HG03108 (cell line): ENCODE data around the gene VAPA.

ENCODE experiments used
- ATAC-seq: cut with Tn5 transposase; IDR thresholded peaks from one replicate; pipeline ENCODE4 v1.9.1; 2021; ENCODE audit warnings: moderate library complexity; ENCODE audit not compliant: unreplicated experiment

VAPA gene

DNA sequence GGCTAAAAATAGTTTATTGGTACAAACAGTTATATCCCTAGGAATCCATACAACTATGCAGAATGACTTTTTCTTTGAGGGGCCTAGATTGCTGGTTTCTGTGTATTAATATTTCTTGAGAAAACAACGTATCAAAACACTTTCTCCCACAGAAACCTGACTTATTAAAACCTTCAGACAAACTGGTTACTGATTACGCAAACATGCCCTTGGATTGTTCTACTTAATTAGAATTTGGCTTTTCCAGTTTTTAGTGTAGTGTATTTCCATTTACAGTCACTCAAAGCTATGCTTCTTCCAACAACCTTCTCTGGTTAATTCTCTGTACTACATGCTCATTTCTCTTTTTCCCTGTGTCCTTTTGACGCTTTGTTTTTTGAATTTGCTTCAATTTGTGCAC, 20.0 kb downstream of the VAPA start:
- no peak for ATAC-seq

DNA sequence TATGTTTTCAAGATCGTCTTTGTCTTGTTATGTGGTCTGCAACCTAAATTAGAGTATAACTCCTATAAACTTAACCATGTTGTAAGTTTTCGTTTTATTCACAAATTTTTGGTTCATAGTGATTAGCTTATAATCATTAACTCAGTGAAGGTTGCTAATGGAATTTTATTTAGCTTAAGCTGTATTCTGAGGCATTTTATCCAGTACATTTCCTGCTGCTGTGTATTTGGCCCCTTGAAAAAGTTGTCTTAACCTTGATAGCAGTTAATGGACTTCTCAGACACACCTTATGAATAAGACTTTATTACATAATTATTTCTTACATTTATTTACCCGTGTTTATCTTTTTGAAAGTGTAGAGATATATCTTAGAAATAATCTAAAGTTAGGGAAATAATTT, 20.5 kb downstream of the VAPA start:
- ATAC-seq, result no peak

DNA sequence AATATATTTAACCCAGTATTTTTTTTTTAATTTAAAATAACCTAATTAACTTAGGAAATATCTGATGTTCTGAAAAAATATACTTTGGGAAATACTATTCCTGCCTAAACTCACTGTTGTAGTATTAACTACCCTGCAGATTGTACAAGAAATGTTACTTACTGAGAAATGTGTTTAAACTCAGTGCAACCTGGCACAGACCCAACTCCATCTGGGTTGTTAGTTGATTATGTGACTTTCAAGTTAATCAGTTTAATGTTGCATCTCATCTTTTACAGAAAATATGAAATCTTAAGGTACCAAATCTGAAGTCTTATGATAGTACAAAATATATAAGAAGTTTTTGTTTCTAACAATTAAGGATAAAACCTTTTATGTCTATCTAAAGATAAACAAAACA, 27.3 kb downstream of the VAPA start:
- no peak for ATAC-seq

DNA sequence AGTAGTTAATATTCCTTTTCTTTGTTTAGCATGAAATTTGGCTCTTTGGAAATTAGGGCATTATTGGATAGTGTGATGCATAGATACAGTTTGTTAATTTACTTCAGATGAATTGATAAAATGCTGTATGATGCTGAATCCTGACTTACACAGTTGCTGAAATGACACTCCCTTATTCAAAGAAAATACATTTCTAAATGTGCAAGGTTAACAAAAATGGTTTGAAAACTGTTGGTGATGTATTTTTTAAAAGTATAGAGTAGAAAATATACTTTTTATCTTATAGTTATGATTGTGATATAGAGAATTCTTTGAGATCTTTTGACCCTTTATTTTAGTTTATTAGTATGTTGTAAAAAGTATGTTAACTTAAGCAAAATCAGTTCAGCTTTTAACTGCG, 27.8 kb downstream of the VAPA start:
- no peak for ATAC-seq

DNA sequence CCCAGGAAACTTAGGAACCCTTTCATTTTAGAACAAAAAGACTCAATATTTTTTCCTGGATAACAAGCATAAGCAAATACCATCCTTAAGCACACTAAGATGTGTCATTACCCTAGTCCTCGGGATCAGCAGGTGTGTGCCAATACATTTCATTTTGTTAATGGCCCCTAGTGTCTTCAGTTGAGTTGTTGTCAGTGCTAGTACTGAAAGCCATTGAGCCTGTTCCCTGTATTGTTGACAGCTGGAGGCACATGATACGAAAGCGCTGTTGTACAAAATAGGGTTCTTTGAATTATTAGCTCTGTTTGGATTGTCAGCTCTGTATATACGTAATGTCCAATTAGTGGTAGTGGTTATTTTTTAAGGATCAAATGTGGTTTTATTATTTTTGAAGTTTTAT, 29.5 kb downstream of the VAPA start:
- ATAC-seq, result no peak

DNA sequence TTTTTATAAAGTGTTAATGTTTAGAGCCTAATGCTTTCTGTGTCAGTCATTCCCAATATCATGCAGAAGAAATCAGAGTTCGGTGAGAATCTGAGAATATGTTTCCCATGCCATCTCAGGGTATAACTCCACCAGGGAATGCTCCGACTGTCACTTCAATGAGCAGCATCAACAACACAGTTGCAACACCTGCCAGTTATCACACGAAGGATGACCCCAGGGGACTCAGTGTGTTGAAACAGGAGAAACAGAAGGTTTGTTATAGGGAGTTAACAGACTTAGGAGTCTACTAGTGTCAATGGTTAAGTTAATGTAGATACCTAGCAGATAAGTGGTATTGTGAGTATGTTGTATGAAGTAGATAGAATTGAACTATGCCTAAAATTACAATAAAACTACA, 31.0 kb downstream of the VAPA start:
- ATAC-seq, result no peak

DNA sequence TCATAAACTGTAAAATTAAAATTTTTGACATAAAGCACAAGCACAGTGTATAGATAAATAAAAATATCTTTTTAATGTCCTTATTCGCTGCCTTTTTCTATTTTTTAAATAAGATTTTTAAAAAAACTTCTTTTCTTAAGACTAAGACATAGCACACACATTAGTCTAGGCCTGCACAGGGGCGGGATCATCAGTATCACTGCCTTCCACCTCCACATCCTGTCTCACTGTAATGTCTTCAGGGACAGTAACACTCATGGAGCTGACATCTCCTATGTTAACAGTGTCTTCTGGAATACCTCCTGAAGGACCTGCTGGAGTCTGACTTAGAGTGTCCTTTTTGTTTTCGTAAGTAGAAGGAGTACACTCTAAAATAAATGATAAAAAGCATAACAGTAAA, 33.0 kb downstream of the VAPA start:
- ATAC-seq, result no peak

DNA sequence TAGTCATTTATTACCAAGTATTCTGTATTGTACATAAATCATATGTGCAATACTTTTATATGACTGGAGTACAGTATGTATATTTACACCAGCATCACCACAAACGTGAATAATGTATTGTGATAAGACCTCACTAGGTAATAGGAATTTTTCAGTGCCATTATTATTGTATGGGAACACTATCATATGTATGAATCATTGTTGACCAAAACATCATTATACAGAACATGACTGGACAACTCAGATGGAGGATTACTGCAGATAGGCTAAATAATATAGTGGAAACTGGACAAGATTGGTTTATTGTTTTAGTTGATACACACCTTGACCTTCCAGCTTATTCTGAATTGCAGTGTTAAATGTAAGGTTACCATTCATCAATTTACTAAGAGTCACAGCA, 33.4 kb downstream of the VAPA start:
- no peak for ATAC-seq

DNA sequence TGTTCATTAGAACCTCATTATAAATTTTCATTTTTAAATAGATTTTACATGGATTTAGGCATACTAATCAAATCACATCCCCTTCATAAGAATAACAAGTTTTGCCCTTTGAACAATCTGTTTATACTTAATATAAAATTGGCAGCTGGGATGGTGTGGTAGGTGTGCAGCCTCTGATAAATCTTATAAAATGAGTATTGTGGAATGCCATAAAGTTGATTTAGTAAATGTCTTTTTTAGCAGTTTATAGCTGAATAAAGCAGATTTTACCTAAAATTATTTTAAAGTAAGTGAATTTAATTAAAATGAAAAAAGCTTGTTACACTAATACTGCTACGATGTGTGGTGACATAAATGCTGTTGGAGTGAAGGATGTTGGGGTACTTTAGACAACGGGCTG, 35.5 kb downstream of the VAPA start:
- ATAC-seq, result no peak

DNA sequence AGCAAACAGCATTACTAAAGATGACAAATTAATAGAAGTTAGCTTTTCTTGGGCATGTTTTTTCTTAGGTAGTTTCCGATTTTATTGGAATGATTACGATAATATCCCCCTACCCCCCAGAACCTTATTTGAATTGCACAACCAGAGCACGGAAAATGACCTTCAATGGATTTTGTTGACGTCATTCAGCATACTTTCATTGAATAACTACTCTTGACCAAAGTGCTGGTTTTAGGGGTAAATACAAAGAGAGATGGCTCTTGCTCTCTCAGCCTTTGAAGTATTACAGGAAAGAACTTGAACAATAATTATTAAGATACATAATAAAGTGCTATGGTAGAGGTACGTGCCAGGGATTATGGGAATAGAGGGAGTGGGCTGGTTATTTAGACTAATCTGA, 36.0 kb downstream of the VAPA start:
- ATAC-seq, result no peak

DNA sequence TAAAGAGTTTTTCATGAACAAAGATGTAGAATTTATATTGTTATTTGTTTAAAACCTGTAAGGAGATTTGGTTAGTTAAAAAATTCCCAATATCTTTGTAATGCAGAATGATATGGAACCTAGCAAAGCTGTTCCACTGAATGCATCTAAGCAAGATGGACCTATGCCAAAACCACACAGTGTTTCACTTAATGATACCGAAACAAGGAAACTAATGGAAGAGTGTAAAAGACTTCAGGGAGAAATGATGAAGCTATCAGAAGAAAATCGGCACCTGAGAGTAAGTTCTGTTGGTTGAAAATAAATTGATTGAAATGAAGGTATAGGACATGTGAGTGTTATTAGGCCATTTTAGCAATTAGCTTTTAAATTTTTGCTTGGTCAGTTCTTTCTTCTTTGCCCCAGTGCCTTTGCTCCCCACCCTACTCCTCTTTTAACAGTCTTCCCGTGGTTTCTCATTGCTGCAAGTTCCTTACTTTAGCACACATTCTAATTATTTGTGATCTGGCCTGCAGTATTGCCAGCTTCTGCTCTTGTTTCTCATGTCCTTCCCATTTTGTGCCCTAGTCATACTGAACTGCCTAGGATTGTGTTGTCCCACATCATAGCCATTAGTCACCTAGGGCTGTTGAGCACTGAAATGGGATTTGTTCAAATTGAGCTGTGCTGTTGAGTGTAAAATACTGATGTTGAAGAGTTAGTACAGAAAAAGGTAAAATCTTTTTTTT, 36.6 kb downstream of the VAPA start:
- no peak for ATAC-seq

DNA sequence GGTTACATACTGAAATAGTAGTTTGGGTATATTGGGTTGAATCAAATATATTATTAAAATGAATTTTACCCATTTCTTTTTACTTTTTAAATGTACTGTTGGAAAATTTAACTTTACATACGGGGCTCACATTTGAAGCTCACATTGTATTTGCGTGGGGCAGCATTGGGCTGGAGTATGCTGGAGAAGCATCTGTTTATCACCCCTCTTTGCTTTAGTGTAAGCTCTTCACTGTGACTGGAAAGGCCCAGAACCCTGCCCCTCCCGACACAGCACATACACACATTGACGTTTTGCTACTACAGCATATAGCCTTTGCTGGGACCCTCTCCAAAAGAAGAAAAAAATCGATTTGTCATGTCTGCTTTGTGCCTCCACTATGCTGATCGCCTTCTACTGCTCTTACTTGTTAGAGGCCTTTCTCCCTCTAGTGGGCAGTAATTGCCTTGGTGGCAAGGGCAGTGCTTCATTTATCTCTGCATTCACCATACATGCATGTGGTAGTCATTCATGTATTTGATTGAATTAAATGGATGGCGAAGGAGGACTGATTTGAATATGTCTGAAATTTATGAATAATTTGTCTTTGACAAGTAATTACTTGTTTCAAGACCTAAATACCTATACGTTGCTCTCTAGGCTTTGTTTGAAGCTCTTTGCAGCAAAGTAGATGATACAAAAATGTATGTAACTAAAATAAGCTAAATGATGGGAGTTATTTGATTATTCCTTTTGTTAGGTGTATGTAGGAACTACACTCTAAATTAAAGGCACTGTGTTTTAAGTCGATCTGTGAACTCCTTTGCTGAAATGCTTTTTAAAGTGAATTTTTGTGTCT, 37.4 kb downstream of the VAPA start:
- ATAC-seq, result no peak

DNA sequence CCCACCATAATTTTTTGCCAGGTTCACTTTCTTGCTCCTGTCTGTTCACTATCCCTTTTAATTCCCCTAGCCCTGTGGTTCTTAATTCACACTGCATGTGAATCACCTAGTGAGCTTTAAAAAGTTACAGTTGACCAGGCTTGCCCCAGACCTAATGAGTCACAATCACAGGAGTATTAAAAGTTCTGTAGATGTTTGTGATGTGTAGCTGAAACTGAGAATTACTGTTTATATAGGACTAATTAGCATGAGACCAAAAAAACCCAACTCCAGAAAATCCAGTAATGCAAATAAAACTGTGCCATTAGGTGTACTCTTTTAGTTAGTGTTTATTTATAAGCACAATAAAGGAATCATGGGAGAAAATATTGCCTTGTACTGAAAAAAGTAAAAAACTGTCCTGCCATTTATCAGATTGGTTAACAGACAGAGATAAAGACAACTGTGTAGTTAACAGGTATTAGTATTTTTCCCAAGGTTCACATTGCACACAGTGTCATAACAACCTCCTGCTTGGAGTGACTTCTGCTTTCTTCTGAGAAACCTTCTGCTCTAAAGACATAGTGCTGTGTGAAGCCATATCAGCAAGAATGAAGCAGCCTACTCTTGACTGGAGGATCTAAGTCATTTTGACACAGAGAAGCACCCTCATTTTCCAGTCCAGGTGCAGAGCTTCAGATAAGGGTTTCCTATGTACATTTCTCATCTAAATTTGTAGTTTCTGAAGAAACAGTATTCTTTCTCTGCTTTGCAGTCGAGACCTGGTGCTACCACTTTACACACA, 39.0 kb downstream of the VAPA start:
- ATAC-seq, result no peak

DNA sequence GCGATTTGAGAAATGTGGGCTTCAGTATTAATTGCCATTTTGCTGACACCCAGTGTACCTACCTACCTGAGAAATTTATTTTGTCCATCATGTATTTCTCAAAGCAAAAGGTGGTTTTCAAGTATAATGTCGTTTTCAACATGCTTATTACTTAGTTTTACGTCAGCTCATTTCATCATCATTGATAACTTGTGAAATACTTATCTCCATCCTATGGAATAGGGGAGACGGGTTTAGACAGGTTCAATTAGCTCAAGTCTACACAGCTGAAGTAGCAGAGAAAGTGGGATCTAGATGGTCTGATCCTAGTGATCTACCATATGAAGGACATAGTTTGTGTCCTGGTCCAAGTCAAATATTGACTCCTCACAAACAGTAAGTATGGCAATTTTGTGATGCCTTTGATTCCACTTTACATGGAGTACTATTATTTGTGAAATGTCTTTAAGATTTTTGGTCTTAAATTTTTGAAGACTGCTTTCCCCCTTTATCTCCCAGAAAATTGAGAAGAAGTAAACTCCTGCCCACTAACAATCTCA, 45.1 kb downstream of the VAPA start:
- ATAC-seq, result no peak

DNA sequence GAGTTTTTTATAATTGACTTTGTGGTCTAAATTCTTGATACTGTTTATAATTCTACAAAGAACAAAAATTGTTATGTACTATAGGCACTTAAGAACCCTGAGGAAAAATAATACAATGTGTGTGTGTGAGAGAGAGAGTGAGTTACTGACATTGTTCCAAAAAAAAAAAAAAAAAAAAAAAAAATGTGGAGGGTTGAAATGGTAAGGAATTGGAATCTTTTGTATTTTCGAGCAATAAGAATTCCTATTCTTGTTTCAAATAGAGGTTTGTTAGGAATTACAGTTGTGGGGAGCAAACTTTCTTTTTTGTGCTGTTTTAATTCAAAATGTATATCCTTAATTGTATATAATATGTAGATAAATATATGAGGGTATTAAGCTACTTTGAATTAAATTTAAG, 45.7 kb downstream of the VAPA start:
- no peak for ATAC-seq

DNA sequence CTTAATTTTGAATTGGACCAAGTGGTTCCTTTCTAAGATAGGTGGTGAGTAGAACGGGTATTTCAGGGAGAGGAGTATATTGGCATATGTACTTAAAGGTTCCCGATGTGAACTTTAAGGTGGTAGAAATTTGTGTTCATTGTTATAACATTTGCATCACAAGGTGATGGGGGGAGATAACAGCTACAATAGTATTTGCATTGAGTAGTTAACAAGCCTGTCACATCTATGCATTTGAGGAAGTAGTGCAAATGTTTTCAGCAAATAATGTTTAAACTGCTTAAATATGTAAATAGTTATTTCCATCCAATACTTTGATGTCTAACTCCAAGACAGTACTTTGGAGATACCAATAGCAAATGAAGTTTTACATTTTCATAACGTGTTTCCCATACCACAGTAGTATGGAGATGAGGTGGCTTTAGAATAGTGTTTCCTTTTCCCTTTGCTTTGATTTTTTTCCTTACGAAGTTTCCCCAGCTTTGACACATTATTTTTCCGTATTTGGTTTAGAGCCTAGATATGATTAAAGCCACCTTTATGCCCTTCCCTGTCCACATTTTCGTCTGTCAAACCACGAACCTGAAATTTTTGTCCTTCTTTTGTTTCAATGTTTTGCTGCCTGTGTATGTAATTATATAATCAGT, 46.6 kb downstream of the VAPA start:
- ATAC-seq, result no peak

DNA sequence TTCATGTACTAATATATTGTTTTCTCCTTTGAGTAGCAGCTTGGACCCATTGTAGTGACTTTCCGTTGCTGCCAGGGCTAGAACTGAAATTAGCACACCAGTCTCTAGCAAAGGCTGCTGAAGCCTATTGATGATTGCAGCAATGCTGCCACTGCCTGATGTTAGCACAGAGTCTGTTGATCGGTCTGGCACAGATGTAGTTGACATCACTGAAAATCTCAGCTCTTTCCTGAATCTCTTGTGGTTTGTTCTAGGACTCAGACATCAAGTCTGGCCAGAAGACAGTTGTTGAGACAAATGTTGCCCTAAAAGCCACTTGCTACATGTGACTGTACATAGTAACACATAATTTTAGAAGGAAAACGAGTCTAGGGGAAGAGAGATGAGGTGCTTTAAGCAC, 47.2 kb downstream of the VAPA start:
- ATAC-seq, result no peak

DNA sequence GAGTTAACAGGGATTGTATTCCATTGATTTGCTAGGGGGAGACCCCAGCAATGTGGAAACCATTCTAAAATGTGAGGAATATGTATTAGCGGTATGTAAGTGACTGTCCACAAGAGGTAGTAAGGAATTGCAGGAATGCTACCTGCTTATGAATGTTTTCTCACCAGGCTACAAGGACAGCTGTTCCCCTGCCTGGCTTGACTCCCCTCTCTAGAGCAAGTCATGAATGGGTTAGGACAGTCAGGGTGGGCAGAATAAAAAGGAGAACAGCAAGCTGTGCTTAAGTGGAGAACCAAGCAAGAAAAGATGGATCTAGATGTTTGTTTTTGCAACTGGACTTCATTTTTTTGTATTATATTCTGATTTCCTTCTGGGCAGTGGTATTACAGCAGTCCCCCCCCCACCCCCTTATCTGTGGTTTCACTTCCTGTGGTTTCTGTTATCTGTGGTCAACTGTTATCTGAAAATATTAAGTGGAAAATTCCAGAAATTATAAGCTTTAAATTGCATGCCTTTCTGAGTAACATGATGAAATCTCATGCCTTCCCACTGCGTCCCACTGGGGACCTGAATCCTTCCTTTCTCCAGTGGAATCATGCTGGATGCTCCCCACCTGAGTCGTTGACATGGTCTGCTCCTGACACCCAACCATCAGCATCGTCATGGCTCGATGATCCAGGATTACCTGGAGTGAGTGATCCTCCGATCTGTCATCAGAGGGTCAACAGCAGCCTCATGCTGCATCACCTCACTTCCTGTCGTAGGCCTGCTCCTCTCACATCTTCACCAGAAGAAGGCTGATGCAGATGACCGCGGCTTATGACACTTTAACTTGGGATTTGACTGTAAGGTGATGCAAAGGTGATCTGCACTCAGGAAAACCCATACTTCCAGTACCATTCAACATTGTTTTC, 52.2 kb downstream of the VAPA start:
- ATAC-seq, result no peak

DNA sequence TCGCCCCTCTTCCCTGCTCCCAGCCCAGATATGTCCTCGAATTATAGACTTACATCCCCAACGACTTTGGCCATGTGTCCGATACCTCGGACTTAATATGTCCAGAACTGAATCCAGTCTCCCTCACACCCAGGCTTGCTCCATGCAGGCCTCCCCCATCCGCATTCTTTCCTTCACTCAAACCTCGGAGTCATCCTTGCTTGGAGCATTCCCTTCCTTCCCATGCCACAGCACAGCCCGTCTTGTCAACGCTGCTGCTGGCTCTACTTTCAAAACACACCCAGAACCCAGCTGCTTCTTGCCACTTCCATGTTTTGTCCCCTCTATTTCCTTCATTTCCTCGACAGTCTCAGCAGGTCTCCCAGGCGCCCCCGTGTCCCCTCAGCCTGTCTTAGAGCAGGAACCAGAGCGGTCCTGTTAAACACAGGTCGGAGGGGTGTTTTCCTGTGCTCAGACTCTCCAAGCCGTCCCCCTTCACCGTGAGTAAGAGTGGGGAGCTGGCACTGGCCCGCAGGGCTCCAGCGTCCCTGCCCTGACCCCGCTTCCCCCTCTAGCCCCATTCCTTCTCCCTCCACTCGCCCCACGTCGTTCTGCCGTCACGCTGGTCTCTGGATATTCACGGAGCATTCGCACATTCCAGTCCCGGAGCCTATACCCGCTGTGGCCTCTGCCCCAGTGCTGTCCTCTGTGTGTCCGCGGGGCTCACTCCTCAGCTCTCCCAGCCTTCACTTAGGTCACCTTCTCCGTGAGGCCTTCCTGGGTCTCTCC, 54.4 kb downstream of the VAPA start:
- ATAC-seq, result no peak
